Measurements from ENCODE around the gene GLUL.

DNA sequence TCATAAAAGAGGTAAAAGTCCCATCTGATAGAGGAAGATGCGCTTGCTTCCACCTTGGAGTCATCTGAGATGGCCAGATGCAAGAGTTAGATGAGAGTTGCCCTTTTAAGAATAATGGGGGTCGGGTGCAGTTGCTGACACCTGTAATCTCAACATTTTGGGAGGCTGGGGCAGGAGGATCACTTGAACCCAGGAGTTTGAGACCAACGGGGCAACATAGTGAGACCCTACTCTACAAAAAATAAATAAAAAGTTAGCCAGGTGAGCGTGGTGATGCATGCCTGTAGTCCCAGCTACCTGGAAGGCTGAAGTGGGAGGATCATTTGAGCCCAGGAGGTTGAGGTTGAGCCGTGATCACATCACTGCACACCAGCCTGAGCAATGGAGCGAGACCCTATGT, 22.4 kb upstream of the GLUL start:
- TF ChIP-seq, protein P1, sequence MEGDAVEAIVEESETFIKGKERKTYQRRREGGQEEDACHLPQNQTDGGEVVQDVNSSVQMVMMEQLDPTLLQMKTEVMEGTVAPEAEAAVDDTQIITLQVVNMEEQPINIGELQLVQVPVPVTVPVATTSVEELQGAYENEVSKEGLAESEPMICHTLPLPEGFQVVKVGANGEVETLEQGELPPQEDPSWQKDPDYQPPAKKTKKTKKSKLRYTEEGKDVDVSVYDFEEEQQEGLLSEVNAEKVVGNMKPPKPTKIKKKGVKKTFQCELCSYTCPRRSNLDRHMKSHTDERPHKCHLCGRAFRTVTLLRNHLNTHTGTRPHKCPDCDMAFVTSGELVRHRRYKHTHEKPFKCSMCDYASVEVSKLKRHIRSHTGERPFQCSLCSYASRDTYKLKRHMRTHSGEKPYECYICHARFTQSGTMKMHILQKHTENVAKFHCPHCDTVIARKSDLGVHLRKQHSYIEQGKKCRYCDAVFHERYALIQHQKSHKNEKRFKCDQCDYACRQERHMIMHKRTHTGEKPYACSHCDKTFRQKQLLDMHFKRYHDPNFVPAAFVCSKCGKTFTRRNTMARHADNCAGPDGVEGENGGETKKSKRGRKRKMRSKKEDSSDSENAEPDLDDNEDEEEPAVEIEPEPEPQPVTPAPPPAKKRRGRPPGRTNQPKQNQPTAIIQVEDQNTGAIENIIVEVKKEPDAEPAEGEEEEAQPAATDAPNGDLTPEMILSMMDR (conservative IDR thresholded peaks at IDR 0.05) = no peak
- TF ChIP-seq ZFX (IDR thresholded peaks at IDR 0.05) = no peak
